ENCODE measurements around the gene PPM1H.
"Not testable (repeated sequence)": the region's sequence is repeated elsewhere in the genome, so short reads cannot be mapped to it uniquely, and the experiment has no call there.

The PPM1H gene

GRCh38 chr12:62943779-62944395, 8.9 kb upstream of the PPM1H start:
- Histone ChIP-seq H3K9me3 (ENCODE audit: insufficient read depth, low read length) (no peaks in the 10 kb centered on the region), H3K79me2 (ENCODE audit: low read length) (no peaks in the 10 kb centered on the region), H4K20me1 (ENCODE audit: insufficient read depth, low read length) (no peaks in the 10 kb centered on the region), H3K9ac (ENCODE audit: low read length) (no peak overlapping the region), H3K27me3 (ENCODE audit: low read depth, low read length) (peaks cover 13% of the 10 kb centered on the region), H3K4me1 (ENCODE audit: low read length) (no peaks in the 10 kb centered on the region; the same call in 1 of the 2 replicates), H3K27ac (ENCODE audit: low read length) (no peak overlapping the region), H3K4me3 (ENCODE audit: low read length) (no peak overlapping the region), H3K4me2 (ENCODE audit: low read length) (no peak overlapping the region), H3K36me3 (replicated peaks; ENCODE audit: low read depth, low read length) (no peaks in the 10 kb centered on the region), H2AFZ (ENCODE audit: low read depth, low read length) (no peak overlapping the region)
- no peak for TF ChIP-seq EZH2phosphoT487 (IDR thresholded peaks at IDR 0.05; ENCODE audit: low read depth)
- TF ChIP-seq CTCF (IDR thresholded peaks at IDR 0.05; ENCODE audit: low read depth, low read length), result no peak

- H3K4me1 ChIP-seq (ENCODE audit: low read length); H3K4me3 ChIP-seq (ENCODE audit: low read length); H2AFZ ChIP-seq (ENCODE audit: low read depth, low read length); H3K9ac ChIP-seq (ENCODE audit: low read length); H3K36me3 ChIP-seq (replicated peaks; ENCODE audit: low read depth, low read length); H3K9me3 ChIP-seq (ENCODE audit: insufficient read depth, low read length); H4K20me1 ChIP-seq (ENCODE audit: insufficient read depth, low read length); H3K79me2 ChIP-seq (ENCODE audit: low read length); H3K4me2 ChIP-seq (ENCODE audit: low read length); H3K27ac ChIP-seq (ENCODE audit: low read length): not testable (repeated sequence)
- H3K27me3 ChIP-seq (ENCODE audit: low read depth, low read length), result peaks cover 13% of the 10 kb centered on the region
Measured at GRCh38 chr12:62942316-62942715, 7.4 kb upstream of the PPM1H start.

- H2AFZ ChIP-seq (ENCODE audit: low read depth, low read length), result peak overlapping the region; percentile 77
- peaks cover 5% of the 10 kb centered on the region; the same call in 1 of the 2 replicates for H4K20me1 ChIP-seq (ENCODE audit: insufficient read depth, low read length)
- peak overlapping the region; percentile 73 for H3K9ac ChIP-seq (ENCODE audit: low read length)
- H3K27ac ChIP-seq (ENCODE audit: low read length), result no peak overlapping the region
- H3K36me3 ChIP-seq (replicated peaks; ENCODE audit: low read depth, low read length), result no peaks in the 10 kb centered on the region
- peak overlapping the region; percentile 88 for H3K4me2 ChIP-seq (ENCODE audit: low read length)
- TF ChIP-seq EZH2phosphoT487 (IDR thresholded peaks at IDR 0.05; ENCODE audit: low read depth) (no peak), CTCF (IDR thresholded peaks at IDR 0.05; ENCODE audit: low read depth, low read length) (peak; percentile 13)
- H3K4me3 ChIP-seq (ENCODE audit: low read length), result peak overlapping the region; percentile 93
- H3K27me3 ChIP-seq (ENCODE audit: low read depth, low read length), result peaks cover 25% of the 10 kb centered on the region
- H3K79me2 ChIP-seq (ENCODE audit: low read length), result no peaks in the 10 kb centered on the region
- no peaks in the 10 kb centered on the region for H3K9me3 ChIP-seq (ENCODE audit: insufficient read depth, low read length)
- H3K4me1 ChIP-seq (ENCODE audit: low read length), result peaks cover 12% of the 10 kb centered on the region; the same call in 1 of the 2 replicates
Measured at GRCh38 chr12:62934239-62934798, 631 bp downstream of the PPM1H start.

GRCh38 chr12:62933602-62934238, 1.2 kb downstream of the PPM1H start:
- H3K4me1 ChIP-seq (ENCODE audit: low read length), result peaks cover 12% of the 10 kb centered on the region; the same call in 1 of the 2 replicates
- no peaks in the 10 kb centered on the region for H3K36me3 ChIP-seq (replicated peaks; ENCODE audit: low read depth, low read length)
- H3K9ac ChIP-seq (ENCODE audit: low read length), result peak overlapping the region; percentile 73
- peak overlapping the region; percentile 93 for H3K4me3 ChIP-seq (ENCODE audit: low read length)
- H3K27ac ChIP-seq (ENCODE audit: low read length), result no peak overlapping the region
- H3K79me2 ChIP-seq (ENCODE audit: low read length), result no peaks in the 10 kb centered on the region
- peaks cover 5% of the 10 kb centered on the region; the same call in 1 of the 2 replicates for H4K20me1 ChIP-seq (ENCODE audit: insufficient read depth, low read length)
- peak overlapping the region; percentile 88 for H3K4me2 ChIP-seq (ENCODE audit: low read length)
- H3K9me3 ChIP-seq (ENCODE audit: insufficient read depth, low read length), result no peaks in the 10 kb centered on the region
- peak overlapping the region; percentile 77 for H2AFZ ChIP-seq (ENCODE audit: low read depth, low read length)
- TF ChIP-seq CTCF (IDR thresholded peaks at IDR 0.05; ENCODE audit: low read depth, low read length) (no peak), EZH2phosphoT487 (IDR thresholded peaks at IDR 0.05; ENCODE audit: low read depth) (no peak)
- H3K27me3 ChIP-seq (ENCODE audit: low read depth, low read length), result peaks cover 25% of the 10 kb centered on the region

Data from OCI-LY3 (cell line).